ENCODE data around the gene ITGB1BP1.

DNA sequence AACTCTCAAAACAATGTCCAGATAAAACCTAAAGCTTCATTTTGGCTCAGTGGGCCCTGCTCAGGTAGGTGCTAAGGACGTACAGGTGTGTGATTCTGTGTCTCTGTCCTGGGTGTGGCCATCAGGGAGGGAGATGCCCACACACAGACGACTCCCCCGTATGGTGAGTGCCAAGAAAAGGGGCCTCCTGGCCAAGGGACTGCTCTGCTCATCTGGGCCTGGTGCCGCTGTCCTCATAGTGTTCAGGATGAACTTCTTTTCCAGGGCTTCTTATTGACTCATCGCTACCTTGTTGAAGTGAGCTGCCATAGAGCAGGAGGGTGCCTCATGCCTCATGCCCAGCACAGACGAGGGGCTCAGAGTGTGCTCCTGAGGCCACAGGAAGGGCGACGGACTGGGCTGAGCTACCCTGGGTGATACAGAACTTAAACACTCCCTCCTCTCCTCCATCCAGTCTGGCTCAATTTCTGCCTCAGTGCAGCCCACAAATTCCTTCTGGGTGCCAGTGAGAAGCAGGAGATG is 57.8 kb downstream of the ITGB1BP1 start:
- no peak for TF ChIP-seq ZNF878 (CRISPR knock-in tag; IDR thresholded peaks at IDR 0.05)
- no peak for TF ChIP-seq STAT5B (CRISPR knock-in tag; IDR thresholded peaks at IDR 0.05)
- TF ChIP-seq ZNF441 (CRISPR knock-in tag; IDR thresholded peaks at IDR 0.05; ENCODE audit: borderline replicate concordance) = no peak
- TF ChIP-seq, protein P1, sequence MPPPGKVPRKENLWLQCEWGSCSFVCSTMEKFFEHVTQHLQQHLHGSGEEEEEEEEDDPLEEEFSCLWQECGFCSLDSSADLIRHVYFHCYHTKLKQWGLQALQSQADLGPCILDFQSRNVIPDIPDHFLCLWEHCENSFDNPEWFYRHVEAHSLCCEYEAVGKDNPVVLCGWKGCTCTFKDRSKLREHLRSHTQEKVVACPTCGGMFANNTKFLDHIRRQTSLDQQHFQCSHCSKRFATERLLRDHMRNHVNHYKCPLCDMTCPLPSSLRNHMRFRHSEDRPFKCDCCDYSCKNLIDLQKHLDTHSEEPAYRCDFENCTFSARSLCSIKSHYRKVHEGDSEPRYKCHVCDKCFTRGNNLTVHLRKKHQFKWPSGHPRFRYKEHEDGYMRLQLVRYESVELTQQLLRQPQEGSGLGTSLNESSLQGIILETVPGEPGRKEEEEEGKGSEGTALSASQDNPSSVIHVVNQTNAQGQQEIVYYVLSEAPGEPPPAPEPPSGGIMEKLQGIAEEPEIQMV (CRISPR knock-in tag; IDR thresholded peaks at IDR 0.05; ENCODE audit: low read depth) = no peak
- no peak for TF ChIP-seq SIX1 (CRISPR knock-in tag; IDR thresholded peaks at IDR 0.05; ENCODE audit: borderline replicate concordance)
- TF ChIP-seq BRCA1 (CRISPR knock-in tag; IDR thresholded peaks at IDR 0.05) = no peak

Measured in HepG2 (cell line).